Measurements from ENCODE around the gene SHTN1. TPM values are rescaled to one million over a fixed set of nuclear protein-coding genes. Genes with fewer than 3 reads are reported as not detected.

Gene SHTN1
- total and polyA plus RNA-seq, 2 of the 4 experiments (the other 2 are of a cell fraction), result 0.54 to 2.3 TPM

DNA sequence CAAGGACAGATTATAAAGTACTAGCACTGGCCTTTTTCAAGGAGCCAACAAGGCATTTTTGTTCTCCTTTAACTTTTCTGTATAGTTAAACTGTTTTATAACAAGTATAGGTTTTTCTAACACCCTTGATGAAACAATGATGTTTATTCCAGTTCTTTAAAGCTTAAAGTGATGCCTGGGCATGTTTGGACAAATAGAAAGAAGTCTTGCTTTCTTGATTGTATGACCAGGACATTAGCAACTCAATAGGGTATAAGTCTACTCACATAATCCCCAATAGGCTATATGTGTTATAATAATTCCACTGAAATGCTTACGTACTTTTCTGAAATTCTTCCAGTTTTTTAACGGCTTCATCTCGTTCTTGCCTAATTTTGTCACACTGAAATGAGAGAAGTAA, 36.7 kb downstream of the SHTN1 start:
- TF ChIP-seq FOS (IDR thresholded peaks at IDR 0.05; ENCODE audit: low read depth, low read length), result no peak
- TF ChIP-seq MXI1 (IDR thresholded peaks at IDR 0.05; ENCODE audit: borderline replicate concordance, low read depth, low read length), result no peak
- no peak overlapping the region for H3K18ac ChIP-seq (ENCODE audit: low read depth, low read length)
- H3K79me1 ChIP-seq (ENCODE audit: low read depth in 1 of 2, low read length in 2 of 2), result no peaks in the 10 kb centered on the region
- no peaks in the 10 kb centered on the region for H3K4me1 ChIP-seq (ENCODE audit: control insufficient read depth, insufficient read depth, low read length)
- ChIA-PET CTCF (no interaction called here), POLR2A (ENCODE audit: unreplicated experiment) (no interaction called here)
- no peak overlapping the region for H3K9ac ChIP-seq (ENCODE audit: low read depth, low read length)
- no peaks in the 10 kb centered on the region for H3K27me3 ChIP-seq (ENCODE audit: control insufficient read depth, insufficient read depth, low read length)
- no peak overlapping the region for H4K5ac ChIP-seq (ENCODE audit: low read depth, low read length)
- no peak overlapping the region for H2BK120ac ChIP-seq (ENCODE audit: low read depth, low read length)
- H3K4me3 ChIP-seq (ENCODE audit: insufficient read depth, low read depth, low read length), result no peak overlapping the region
- no peak overlapping the region for H3K23ac ChIP-seq (ENCODE audit: low read depth, low read length)
- no peak overlapping the region for H4K8ac ChIP-seq (ENCODE audit: low read depth in 2 of 2, low read length in 2 of 2)
- DNase-seq, result no peak
- WGBS, 2 experiments (ENCODE audit: extremely low coverage in 2 of 2, insufficient read length in 1 of 2), result no CpG with 5 or more reads among the region's 3 CpGs
- intact Hi-C loops (cut with micrococcal nuclease), result no loop called here
- no peak for ATAC-seq (ENCODE audit: low read depth)
- no peaks in the 10 kb centered on the region for H3K36me3 ChIP-seq (ENCODE audit: control insufficient read depth, insufficient read depth, low read length)
- no peak overlapping the region for H3K56ac ChIP-seq (ENCODE audit: extremely low read depth, insufficient read depth, low read length)
- no peak overlapping the region for H3K27ac ChIP-seq (ENCODE audit: insufficient read depth, low read length)
- H4K20me1 ChIP-seq (ENCODE audit: insufficient read depth, low read length), result no peaks in the 10 kb centered on the region
- H3K14ac ChIP-seq (replicated peaks; ENCODE audit: low read depth, low read length), result no peak overlapping the region
- in situ Hi-C loops (cut with MboI; ENCODE audit: low sequenced_read_pairs), result no loop called here
- H3K9me3 ChIP-seq (ENCODE audit: control insufficient read depth, insufficient read depth, low read length), result no peaks in the 10 kb centered on the region
- no peak overlapping the region for H3K4ac ChIP-seq (ENCODE audit: low read depth, low read length)
- no TSS peak for BruUV-seq (replicated peaks)
- H2BK20ac ChIP-seq (ENCODE audit: low read depth, low read length), result no peak overlapping the region
- dilution Hi-C loops (cut with HindIII; ENCODE audit: low sequenced_read_pairs, unreplicated experiment), result no loop called here
- no peak overlapping the region for H2AK5ac ChIP-seq (ENCODE audit: low read depth, low read length)
- H2BK5ac ChIP-seq (ENCODE audit: low read depth, low read length, poor library complexity, severe bottlenecking), result no peak overlapping the region
- H3K4me2 ChIP-seq (ENCODE audit: low read depth, low read length), result no peak overlapping the region
- H4K91ac ChIP-seq (ENCODE audit: insufficient read depth, low read depth, low read length), result no peak overlapping the region
- no peaks in the 10 kb centered on the region for H3K9me1 ChIP-seq (ENCODE audit: insufficient read depth, low read length)
- no peak overlapping the region for H2BK15ac ChIP-seq (ENCODE audit: low read depth, low read length)
- H2AFZ ChIP-seq (replicated peaks; ENCODE audit: low read length, poor library complexity), result no peak overlapping the region
- no peak overlapping the region for H2AK9ac ChIP-seq (replicated peaks; ENCODE audit: low read depth, low read length, poor library complexity)
